GM21390 (cell line): ENCODE measurements around the gene RPRD1B.

Experiments
- ATAC-seq: cut with Tn5 transposase; IDR thresholded peaks from one replicate; pipeline ENCODE4 v1.9.1; 2021; ENCODE audit not compliant: unreplicated experiment

Gene RPRD1B

GRCh38 chr20:38067717-38068365, 34.3 kb downstream of the RPRD1B start:
- no peak for ATAC-seq

- no peak for ATAC-seq
These were observed 39.4 kb downstream of the RPRD1B start for GRCh38 chr20:38072898-38073297.

GRCh38 chr20:38073307-38074071, 39.9 kb downstream of the RPRD1B start:
- no peak for ATAC-seq

- no peak for ATAC-seq
These were observed 41.8 kb downstream of the RPRD1B start for GRCh38 chr20:38075161-38075998.

- ATAC-seq = no peak
These were observed 43.0 kb downstream of the RPRD1B start for GRCh38 chr20:38076548-38076947.

GRCh38 chr20:38078084-38078483, 44.5 kb downstream of the RPRD1B start:
- ATAC-seq = no peak

- ATAC-seq = no peak
These were observed 45.8 kb downstream of the RPRD1B start for GRCh38 chr20:38079353-38079752.

GRCh38 chr20:38081575-38081974, 48.0 kb downstream of the RPRD1B start:
- ATAC-seq = no peak

- ATAC-seq = no peak
These were observed 49.3 kb downstream of the RPRD1B start for GRCh38 chr20:38082894-38083293.

- ATAC-seq = no peak
These were observed 49.9 kb downstream of the RPRD1B start for GRCh38 chr20:38083338-38084048.

GRCh38 chr20:38084425-38084951, 50.9 kb downstream of the RPRD1B start:
- no peak for ATAC-seq

- no peak for ATAC-seq
These were observed 51.5 kb downstream of the RPRD1B start for GRCh38 chr20:38085026-38085425.

GRCh38 chr20:38089500-38089899, 56.0 kb downstream of the RPRD1B start:
- no peak for ATAC-seq

GRCh38 chr20:38090061-38090460, 56.5 kb downstream of the RPRD1B start:
- no peak for ATAC-seq

GRCh38 chr20:38091441-38092216, 58.1 kb downstream of the RPRD1B start:
- no peak for ATAC-seq

- no peak for ATAC-seq
These were observed 58.8 kb downstream of the RPRD1B start for GRCh38 chr20:38092260-38092857.

GRCh38 chr20:38092915-38093314, 59.4 kb downstream of the RPRD1B start:
- ATAC-seq = no peak

GRCh38 chr20:38093641-38094077, 60.1 kb downstream of the RPRD1B start:
- ATAC-seq = no peak

- peak; percentile 67 for ATAC-seq
These were observed 60.9 kb downstream of the RPRD1B start for GRCh38 chr20:38094373-38094891.
